Fibroblast of gingiva (primary cell): Measurements from ENCODE around the gene POMGNT2.

Experiments
- DNase-seq: peaks from one replicate; pipeline ENCODE4 v3.0.0-alpha.2; 2011; ENCODE audit warnings: low read depth

POMGNT2 gene

DNA sequence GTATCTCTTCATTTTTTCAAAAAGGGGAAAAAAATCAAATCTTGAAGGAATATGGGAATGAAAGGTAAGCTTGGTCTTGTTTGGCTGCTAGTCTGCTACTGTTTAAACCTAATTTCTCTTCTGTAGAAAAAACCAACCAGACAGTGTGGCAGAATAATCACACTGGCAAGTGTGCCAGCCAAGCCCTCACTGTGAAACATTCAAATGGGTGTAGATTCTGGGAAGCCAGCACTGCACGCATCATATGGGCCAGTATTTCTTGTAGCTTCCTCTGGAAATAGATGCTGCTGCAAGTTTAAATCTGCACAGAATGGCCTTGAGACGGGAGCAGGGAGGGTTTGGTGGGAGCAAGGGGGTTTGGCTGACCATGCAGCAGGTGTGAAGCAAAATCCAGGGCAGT, 62.1 kb downstream of the POMGNT2 start:
- DNase-seq: no peak

DNA sequence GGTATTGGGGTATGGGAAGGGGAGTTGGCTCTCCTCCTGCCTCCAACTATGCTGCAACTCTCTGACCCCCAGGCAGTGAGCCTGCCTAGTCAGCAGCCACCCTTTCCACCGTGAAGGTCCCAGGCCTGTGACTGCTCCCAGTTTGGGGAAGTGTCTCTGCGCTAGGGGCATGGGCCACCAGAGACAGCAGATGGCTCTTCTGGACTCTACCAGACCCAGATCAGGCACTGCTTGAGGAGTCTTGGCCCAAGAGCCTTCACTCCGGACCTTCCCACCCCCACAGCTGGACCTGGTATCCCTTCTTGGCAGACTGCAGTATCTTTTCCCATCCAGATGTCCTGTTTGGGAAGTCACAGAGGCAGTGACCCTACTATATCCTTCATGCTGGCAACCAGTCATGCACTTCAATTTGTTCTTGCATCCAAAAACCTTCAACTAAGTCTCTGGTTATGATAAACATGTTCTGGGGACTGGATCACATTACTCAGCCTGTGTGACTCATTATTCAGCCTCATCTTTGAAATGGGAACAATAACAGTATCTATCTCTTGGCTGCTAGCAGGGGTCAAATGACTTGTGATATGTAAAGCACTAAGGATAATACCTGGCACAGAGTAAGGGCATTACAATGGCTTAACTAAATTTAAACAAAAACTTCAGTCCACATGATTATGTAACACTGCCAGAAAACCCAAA, 62.7 kb downstream of the POMGNT2 start:
- DNase-seq: no peak

DNA sequence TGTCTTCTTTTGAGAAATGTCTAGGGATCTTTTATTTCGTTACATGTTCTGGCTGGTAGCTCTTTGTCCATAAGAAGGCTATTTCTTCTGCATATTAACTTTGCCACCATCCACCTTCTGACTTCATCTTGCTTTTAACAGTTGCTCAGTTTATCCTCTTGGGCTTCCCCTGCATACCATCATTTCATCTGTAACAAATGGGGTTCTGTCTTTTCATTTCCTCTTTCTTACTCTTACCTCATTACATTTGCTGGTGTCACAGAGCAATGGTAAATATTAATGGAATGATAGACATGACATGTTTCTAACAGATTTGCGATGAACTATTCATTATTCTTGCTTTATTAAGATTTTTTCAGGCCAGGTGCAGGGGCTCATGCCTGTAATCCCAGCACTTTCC, 64.4 kb downstream of the POMGNT2 start:
- no peak for DNase-seq

DNA sequence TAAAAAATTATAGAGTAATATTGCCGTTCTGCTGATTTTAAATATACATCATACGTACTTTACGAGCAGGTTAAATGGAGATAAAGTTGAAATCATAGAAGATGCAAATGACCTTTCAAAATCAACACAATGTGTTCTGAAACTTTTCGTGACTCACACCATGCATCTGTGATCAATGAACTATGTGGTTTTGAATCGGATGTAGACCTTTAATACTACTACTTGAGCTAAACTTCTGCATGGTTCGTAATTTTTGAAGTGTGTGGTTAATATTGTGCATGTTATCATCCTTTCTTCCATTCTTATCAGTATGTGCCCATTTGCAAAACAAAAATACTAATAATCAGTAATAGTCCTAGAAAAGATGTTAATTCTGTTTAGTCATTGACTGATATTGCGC, 67.9 kb downstream of the POMGNT2 start:
- DNase-seq: no peak

DNA sequence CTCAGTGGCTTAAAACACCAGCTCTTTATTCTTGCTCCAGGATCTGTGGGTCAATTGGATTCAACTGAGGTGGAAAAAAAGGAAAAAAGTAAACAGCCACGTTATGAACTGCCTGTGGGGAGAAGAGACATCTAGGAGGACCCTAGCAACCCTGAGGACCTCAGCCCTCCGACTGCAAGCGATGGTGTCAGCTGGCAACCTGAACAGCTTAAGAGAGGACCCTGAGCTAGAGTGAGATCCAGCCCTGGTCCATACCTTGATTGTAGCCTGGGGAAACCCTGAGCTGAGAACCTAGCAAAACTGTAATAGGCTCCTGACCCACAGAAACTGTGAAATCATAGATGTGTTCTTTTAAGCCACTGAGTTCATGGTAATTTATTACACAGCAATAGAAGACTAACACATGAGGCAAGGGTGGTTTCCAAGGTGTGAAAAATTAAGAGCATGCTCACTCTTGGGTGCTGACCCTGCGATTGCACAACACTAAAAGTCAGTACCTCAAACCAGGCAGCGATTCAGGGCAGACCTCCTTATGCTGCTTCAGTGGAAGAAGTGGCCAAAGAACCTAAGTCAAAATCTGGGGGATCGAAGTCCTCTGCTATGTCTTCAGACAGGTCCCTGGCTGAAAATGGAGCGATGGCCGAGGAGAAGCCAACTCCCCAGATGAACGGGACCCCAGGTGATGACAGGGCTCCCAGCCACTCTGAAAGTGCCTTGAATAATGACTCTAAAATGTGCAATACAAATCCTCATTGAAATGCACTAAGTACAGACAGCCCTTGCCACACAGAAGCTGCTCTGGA, 69.1 kb downstream of the POMGNT2 start:
- DNase-seq: no peak

DNA sequence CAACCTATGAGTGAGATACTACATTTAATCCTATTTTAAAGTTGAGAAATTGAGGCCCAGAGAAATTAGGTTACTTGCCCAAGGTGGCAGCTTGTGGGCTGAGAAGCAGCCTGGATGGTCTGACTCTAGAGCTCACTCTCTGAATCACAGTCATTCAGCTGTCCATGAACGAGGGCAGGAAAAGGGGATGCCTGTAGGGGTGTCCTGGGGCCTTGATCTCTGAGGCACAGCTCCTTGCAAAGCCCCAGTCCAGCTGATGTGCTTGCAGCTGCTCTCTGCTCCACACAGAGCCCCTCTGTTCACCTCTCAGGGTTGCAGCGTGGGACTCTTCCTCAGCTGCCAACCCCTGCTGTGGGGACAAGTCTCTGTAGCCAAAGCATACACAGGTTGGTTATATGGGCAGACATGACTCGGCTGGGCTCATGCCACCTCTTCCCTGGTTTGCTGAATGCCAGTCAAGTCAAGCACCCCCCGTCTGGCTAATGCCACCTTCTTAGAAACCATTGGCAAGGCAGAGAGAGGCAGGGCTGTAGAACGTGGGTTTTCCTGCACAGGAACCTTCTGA, 70.0 kb downstream of the POMGNT2 start:
- DNase-seq: no peak

DNA sequence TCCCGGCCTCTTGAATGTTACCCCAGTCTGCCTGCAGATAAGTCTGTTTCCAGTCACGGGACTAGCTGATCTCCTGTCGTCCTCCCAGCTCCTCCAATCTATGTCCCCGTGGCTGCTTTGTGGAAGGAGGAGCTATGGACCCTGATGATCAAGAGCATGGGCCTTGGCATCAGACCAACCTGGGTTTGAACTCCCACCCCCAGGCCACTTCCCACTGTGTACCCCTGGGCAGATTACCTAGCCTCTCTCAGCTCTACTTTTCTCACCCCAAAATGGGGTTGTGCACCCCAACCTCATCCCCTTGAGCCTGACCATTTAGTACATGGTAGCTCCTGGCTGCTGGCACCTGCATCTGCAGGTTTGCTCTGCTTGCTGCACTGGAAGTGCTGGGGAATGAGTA, 71.0 kb downstream of the POMGNT2 start:
- DNase-seq: no peak

DNA sequence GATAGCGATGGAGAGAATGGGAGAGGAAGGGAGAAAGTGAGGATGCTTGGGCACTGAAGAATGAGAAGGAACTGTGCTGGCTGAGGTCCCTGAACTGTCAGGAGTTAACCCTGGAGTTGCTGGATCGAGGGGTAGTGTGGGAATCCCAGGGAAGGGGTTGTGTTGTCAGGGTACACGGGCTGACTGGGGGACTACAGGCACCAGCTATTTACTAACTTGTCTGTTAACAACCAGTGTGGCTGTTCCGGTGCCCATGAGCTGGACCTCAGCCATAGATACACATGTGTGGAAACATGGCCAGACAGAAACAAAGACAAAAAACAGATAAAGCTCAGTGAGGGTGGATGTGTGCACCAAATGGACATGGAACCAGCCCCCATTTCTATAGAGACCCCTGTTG, 71.7 kb downstream of the POMGNT2 start:
- no peak for DNase-seq

DNA sequence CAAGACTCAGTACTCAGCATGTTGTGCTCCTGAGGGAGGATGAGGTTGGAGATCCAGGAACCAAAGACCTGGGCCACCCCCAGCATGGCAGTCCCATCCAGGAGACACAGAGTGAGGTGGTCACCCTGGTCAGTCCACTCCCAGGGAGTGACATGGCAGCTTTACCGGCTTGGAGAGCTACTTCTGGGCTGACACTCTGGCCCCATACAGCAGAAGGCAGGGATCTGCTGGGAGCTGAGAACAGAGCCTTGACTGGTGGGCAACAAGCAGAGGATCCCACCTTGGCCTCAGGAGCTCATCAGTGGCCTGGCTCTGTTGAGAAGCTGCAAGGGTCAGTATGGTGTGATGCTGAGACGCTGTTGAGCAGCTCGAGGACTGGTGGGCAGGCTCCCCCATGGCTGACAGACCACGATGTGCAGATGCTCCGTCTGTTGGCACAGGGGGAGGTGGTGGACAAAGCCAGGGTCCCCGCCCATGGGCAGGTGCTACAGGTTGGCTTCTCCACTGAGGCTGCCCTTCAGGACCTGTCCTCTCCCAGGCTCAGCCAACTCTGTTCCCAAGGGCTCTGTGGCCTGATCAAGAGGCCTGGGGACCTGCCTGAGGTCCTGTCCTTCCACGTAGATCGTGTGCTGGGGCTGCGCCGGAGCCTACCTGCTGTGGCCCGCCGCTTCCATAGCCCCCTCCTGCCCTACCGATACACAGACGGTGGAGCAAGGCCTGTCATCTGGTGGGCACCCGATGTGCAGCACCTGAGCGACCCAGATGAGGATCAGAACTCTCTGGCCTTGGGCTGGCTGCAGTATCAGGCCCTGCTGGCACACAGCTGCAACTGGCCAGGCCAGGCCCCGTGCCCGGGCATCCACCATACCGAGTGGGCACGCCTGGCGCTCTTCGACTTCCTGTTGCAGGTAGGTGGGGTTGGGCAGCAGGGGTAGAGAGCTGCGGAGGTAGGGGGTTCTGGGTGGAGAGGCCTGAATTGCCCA, 72.9 kb downstream of the POMGNT2 start:
- DNase-seq: no peak

DNA sequence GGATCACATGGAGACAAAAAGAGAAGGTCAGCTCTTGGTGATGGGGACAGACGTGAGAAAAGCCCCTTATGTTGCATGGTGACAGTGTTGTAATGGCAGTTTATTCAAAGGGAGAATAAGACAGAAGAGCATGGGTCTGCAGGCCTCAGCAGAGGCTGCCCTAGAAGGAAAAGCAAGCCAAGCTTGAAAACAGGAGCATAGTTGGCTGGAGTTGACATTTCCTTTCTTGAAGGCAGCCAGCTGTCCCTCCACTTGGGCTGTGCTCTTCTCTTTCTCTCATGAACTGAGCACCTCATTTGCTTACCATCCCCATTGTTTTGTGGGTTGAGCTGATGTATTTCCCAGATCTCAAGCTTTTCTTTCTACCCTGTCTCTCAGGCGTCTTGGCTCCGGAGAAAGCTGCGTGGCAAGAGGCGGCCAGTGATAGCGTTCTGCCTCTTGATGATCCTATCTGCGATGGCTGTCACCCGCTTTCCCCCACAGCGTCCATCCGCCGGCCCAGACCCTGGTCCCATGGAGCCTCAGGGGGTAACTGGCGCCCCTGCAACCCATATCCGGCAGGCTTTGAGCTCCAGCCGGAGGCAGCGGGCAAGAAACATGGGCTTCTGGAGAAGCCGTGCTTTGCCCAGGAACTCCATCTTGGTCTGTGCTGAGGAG, 73.9 kb downstream of the POMGNT2 start:
- DNase-seq: no peak

DNA sequence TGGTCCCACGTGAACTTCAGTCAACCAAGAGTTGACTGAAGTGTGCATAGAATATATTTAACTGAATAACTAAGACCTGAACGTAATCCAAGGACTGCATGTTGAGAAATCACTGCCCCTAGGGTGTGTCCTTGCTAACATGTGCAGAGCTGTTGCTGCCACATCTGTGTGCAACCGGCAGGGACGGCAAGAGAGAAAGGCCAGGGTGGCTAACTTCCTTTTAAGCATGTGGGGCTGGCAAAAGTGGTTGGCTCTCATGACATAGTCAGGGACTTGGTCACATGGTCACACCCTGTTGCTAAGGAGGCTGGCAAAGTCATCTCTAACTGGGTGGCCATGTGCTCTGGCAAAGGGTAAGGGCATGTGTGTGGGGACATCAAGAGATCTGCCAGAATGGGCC, 74.4 kb downstream of the POMGNT2 start:
- DNase-seq: peak; percentile 56

DNA sequence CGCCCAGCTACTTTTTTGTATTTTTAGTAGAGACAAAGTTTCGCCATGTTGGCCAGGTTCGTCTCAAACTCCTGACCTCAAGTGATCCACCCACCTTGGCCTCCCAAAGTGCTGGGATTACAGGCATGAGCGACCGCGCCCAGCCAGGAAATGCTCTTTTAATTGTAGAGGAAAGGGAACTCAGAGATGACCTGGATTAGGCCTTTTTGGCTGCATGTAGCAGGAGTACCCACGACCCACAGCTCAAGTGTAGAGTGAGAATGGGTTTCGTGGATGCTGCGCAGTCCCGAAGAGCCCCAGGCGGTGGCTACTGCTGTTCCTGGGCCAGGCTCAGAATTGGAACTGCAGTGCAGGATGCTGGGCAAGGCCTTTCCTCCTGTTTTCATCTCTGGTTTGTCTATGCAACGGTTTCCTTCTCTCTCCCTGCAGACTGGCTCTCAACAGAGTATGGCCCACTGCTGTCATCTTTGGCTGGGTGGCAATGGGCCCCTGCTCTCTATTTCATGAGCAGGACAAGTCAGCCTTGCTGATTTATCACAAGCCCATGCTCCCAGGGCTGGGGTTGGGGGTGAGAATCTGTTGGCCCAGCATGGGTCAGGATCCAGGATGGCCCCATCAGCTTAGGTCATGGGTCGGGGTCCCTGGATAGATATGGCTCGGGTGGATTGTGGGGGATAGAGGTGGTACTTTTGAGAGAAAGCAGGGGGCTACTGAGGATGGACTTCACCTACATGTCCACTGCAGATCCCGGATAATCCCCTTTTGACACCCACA, 75.5 kb downstream of the POMGNT2 start:
- DNase-seq: no peak
